Measurements from ENCODE around the gene ROBO2.

The ROBO2 gene

DNA sequence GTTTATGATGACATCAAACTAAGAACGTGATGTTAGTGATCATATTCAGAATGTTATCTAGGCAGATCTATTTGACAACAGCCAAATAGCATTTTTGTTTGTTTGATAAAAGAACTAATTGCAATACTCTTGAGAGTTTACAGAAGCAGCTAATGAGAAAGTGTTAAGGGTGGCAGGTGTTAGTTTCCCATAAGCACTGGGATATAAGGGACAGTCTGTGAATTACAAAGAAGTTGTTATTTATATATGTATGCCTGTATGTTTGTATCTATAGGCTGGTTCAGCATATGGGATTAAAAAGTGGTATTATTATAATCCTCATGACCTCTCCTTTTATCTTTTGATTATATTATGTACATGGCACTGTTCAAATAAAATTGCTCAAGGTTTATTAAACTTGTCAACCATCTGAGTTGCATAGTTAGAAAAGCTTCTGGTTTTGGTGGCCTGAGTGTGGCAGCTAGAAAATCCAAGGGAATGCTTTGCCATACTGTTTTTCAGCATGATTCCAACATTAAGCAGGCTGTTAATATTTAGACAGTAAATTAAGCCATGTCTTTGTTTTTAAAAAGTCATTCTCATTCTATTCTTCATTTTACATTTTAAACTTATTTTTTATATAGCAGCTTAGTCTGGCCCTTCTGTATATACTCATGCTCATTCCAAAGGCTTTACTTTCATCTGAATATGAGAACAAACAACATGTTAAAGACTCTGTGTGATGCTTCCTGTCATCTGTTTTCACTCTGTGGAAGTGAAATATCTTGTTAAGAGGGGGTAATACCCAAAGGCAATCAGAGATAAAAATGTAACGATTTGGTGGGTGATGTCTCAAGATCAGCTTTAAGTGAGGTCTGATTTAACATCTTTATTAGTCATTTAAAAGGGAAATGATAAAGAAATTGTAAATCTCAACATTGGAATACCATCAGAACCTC is 13.1 kb downstream of the ROBO2 start:
- ATAC-seq (no peak), DNase-seq (no peak)

DNA sequence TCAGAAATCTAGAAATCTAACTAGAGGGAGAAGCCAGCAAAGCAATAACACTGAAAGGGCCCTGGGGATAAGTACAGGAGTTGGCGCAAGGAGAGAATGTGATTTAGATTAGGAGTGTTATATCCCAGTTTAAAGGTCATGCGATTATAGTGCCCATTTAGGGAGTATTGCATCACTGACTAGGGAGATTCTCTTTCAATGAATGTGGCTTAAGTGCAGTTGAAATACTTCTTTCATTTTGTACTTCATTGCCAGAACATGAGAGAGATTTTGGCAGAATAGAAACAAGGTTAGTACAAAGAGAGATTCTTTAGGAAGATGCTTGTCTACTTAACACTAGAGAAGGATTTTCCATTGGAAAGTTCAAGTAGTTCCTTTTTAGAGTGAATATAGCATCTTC is 13.9 kb downstream of the ROBO2 start:
- ATAC-seq (no peak), DNase-seq (no peak)

DNA sequence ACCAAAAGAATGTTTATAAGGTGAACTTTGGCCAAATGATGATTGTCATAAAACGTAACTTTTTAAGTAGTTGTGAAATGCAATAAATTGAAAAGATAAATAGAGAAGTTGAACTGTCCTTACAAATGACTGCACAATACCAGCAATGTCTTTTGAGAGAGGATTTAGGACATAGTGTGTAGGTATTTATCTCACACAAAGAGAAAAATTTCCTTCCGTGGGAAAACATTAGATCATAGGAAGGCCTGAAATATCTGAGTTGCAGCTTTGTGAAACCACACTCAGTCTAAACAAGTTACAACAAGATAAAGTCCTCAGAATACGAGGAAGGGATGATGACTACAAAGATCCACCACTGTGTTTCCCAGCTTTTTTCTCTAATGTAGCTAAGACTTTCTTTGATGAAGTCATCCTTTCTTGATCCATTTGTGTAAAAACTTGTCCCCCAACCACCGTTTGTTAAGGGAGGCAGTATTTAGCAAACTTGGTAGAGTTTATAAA is 16.0 kb downstream of the ROBO2 start:
- DNase-seq (no peak), ATAC-seq (no peak)

DNA sequence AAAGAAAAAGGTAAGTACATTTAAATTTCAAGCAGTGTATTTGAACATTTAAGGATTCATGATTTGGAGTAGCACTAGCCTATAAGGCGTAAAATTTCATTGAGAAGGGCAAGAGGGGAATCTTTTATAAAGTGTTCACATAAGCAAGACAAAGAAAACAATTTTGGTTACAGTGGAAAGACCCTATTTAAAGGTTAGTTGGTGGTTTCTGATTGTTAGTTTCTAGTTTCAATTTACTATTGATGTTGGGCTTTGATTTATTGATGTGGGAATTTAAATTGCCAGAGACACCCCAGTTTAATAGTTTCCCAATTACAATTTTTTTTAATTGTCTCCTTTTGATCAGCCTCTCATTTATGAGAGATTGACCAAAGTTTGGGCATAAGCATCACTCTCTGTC is 19.5 kb downstream of the ROBO2 start:
- no peak for DNase-seq
- ATAC-seq: no peak

DNA sequence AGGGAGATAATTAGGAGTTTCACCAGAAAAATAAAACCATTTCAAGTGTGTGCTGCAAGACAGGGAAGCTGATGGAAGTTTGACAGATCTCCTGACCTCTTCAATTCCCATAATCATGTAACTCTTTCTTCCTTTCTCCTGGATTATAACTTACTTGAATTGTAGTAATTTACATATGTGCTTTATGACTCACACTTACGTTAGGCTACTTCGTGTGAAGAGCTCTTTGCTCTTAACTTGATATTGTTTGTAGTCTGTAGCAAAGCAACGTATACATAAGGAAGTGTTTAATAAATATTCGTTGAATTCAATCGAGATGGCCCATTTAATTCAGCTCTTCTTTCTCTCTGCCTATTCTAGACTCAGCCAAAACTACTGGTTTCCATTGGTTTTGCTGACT is 23.5 kb downstream of the ROBO2 start:
- DNase-seq (no peak), ATAC-seq (no peak)

DNA sequence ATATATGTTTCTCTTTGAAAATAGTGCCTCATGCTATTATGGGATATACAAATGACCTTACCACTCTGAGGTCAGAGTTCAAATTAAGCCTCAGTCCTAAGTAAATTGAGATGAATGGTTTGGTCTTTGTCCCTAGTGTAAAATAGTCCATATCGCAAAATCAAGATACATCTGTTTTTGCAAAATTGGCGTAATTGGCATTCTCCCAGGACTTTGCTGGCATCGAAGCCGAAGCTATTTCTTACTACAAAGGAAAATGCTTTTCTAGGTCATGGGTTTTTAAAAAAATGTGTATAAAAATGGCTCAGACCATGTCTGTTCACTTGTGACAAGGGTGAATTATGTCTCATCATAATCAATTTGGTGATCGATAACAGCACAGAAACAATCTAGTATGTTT is 25.9 kb downstream of the ROBO2 start:
- no peak for ATAC-seq
- DNase-seq: no peak

DNA sequence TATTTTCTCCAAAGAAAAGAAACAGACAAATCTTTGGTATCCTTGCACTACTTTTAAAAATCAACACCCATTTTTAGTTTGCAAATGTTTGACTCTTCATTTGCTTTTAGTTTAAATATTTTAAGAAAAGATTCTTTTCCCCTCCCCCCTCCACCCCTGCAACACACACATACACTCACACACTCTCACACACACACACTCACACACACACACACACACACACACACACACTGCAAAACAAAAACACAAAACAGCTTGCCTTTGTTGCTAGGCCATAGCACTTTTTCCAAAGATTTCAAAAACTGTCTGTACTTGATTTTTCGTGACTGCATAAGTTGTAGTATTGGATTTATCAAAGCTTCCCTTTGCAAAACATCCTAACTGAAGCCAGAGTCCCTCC is 26.9 kb downstream of the ROBO2 start:
- ATAC-seq: no peak
- no peak for DNase-seq

DNA sequence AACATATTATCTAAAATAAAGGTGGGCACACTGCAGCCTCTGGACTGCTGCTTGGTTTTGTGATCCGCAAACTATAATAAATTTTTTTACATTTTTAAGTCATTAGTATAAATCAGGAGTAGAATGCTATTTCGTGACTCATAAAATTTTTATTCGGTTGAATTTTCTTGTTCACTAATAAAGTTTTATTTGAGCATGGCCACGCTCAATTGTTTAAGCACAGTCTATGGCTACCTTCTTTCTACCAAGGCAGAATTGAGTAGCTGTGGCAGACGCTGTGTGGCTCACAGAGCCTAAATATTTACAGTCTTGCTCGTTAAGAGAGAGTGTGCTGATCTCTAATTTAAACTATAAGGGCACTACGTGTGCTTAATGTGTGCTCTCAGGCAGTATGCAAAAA is 28.9 kb downstream of the ROBO2 start:
- DNase-seq (no peak), ATAC-seq (no peak)

DNA sequence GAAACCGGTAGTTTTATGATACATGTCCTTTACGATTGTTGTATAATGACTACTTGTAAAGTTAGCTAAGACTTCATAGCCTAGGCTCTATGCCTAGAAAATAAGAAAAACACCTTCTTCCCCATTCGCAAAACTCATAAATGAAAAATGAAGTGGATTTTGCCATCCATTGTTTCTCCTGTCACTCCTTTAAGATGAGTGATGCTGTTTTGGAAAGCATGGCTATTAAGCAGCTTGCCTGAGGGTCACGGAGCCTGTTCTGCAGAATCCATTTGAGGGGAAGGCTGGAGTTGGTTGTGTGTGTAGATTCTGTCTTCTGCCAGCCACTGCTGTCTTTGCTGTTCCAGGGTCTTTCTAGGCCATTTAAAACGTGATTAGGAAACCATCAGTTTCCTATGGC is 31.5 kb downstream of the ROBO2 start:
- DNase-seq (no peak), ATAC-seq (no peak)

DNA sequence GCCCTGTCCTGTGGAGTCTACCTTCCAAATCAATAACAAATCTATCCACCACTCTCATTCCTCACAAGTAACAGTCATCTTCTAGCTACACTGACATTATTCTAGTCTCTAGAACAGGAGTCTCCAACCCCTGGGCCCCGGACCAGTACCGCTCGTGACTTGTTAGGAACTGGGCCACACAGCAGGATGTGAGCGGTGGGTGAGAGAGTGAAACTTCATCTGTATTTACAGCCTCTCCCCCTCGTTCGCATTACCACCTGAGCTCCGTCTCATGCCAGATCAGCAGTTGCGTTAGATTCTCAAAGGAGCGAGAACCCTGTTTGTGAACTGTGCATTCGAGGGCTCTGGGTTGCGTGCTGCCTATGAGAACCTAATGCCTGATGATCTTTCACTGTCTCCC is 31.9 kb downstream of the ROBO2 start:
- ATAC-seq: no peak
- no peak for DNase-seq

DNA sequence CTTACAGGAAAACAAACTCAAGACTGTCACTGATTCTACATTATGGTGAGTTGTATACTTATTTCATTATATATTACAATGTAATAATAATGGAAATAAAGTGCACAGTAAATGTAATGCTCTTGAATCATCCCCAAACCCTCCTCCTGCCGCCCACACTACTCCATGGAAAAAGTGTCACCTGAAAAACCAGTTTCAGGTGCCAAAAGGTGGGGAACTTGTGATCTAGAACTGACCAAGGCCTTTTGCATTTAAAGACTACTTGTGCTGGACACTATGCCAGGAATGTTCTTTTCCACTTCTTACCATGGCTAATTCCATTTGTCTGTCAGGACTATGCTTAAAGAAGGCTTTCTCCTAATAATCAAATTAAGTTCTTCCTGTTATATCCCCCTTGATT is 32.3 kb downstream of the ROBO2 start:
- ATAC-seq: no peak

DNA sequence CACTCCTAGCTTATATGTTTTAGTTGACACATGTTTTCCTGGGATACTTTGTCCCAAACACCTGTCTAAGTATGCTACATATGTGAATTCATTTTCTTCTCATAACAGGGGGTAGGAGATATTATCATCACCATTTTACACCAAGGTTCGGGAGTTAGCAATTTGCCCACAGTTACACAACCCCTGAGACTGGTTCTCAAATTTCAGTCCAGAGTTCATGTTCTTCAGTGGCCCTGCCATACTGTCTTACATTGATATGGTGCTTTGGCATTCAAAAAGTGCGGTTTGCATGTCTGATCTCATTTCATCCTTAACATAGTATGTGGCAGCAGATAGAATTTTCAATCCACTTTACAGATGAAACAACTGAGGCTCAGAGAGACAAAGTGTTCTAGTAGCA is 38.4 kb downstream of the ROBO2 start:
- no peak for ATAC-seq

More for the DNA sequence above, 32.3 kb downstream of the ROBO2 start:
- no peak for DNase-seq

DNA sequence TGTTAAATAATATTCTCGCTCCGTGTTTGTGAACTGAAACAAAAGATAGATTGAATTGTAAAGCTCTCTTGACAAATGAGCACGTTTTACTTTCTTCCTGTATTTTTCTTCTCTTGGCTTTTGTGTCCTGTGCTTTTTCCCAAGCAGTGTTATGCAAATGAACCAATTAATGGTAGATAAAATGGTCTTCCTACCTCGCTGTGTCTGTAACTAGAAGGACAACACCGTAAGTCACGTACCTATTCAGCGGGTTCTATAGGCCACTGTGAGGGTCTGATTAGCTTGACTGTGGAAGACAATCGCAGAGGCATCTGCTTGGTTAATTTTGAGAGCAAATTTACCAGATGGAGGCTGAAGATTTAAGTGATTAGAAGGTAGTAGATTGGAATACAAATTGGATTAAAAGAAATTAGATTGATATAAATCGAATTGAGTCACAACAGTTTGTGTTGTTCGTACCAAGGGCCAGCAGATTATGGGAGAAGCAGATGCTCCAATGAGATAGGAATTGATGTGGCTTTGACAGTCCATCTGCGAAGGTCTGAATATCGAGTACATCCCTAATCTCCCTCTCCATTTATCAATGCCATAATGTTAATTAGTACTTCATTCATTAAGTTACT is 40.2 kb downstream of the ROBO2 start:
- no peak for ATAC-seq
- DNase-seq: no peak

More for the DNA sequence above, 38.4 kb downstream of the ROBO2 start:
- DNase-seq: no peak

DNA sequence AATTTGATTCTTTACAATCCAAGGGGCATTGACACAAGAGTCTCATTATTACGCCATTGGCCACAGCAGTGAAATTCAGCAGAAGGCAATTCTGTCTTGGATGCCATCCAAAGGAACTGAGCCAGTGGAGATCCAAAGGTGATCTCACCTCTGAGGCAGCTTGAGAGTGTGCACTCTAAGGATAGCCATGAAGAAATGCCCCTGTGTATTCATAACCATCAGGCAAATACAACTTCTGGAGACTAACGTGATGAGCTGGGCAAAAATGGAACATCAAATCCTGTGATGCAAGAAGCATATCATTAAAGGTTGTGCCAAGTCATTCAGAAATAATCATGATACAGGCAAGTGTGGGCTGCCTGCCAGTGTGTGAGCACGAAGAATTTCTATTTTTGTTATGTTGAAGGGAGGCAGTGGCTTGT is 41.4 kb downstream of the ROBO2 start:
- DNase-seq: no peak

DNA sequence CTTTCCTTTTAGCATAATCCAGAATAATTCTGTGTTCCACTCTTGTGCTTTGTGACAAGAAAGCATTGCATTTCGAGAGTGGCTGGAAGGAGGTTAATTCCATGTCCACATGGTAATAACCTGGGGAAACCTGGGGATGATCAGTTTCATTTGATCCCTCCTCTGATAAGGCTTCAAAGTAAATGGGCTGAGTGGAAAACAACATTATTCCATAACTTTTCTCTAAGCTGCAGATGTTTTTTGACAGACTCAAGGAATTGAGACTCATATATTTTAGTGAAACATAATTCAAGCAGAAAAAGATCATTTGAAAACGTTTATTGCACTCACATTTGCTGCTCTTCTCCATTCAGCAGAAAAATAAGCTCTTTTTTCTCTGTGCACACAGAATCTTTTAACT is 44.6 kb downstream of the ROBO2 start:
- DNase-seq (no peak), ATAC-seq (no peak)

More for the DNA sequence above, 41.4 kb downstream of the ROBO2 start:
- no peak for ATAC-seq

DNA sequence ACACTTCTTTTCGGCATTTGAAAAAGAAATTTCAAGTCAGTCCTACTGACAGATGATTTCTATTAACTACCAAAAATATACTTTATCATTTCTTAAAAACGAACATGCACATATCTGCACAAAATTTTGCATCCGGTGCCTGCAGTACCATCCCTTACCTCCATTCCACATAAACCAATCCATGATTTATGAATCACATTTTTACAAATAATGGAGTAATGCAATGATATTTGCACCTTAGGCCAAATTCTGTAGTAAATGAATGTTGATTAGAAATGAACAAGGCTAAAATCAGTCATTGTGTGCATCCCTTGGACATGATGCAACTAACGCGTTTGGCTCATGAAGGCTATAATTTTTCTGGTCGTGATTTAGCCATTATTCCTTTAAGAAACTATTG is 46.5 kb downstream of the ROBO2 start:
- ATAC-seq: no peak
- DNase-seq: no peak

DNA sequence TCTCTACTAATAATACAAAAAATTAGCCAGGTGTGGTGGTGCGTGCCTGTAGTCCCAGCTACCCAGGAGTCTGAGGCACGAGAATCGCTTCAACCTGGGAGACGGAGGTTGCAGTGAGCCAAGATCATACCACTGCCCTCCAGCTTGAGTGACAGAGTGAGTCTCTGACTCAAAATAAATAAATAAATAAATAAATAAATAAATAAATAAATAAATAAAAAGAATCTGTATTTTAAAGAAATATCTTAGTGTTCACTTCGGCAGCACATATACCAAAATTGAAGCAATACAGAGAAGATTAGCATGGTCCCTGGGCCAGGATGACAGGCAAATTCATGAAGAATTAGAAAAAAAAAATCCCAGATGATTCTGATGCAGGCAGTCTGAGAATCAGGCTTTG is 51.9 kb downstream of the ROBO2 start:
- ATAC-seq: no peak
- no peak for DNase-seq

DNA sequence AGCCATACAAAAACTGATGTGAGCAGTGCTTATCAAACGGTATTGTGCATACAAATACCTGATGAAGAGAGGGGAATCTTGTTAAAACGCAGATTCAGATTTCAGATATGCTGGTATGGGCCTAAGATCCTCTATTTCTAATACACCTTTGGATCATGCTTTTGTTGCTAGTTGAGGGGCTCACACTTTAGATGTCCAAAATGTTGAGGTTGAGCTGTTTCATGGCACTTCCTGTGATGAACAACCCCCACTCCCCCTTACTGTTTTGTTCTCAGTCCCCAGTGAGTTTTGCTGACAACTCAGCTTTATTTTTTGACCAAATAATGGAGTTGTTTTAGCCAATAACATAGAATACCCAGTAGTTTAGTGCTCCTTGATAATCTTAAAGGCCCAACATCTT is 53.2 kb downstream of the ROBO2 start:
- DNase-seq (no peak), ATAC-seq (no peak)

DNA sequence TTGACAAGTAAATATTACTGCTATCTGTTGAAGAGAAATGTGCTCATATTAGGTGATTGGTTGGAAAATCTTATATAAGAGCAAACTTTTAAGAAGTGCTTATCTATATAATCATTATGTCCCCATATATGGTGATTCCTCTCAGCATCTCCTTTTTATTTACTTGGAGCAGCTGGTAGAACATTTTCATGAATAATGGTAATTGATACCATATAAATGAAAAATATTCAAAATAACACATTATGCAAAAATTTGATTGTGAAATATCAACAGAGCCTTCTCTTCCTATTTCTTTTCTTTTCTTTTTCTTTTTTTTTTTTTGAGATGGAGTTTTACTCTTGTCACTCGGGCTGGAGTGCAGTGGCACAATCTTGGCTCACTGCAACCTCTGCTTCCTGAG is 56.2 kb downstream of the ROBO2 start:
- DNase-seq (no peak), ATAC-seq (no peak)

DNA sequence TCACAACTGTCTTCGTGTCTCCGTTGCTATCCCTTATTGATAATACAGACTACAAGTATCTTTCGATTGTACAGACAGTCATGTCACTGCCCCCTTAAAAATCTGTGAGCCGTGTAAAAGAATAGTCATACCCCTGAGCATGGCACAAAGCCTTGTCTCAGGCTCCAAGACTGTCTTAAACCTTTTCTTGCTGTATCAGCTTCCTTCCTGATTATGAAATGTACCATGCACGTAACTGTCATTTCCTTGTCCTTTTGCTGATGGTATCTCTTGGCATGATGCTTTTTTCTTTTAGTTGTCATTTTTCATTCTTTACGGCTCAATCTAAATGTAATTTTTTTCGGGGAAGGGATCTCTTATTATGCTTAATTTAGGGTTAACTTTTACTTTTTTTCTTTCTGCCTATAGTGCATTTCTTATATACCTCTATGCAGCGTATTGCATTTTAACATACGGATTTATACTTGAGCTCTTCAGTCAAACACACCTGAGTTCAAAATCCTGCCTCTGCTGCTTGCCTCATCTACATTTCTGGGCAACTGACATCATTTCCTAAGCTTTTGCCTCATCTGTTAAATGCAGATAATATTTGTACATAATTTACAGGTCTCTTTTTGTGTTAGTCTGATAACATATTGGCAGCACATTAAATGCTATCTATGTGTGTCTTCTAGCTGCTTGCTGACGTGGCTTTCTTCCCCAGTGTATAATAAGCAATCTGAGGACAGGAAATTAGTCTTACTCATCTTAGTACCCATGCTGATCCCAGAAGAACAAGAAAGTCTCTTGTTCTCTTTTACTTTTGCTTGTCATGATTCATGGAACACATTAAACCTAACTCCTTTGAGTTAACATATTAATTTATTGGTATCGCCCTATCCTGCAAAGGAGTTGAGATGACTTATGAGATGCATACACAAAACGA is 57.3 kb downstream of the ROBO2 start:
- no peak for ATAC-seq
- no peak for DNase-seq

DNA sequence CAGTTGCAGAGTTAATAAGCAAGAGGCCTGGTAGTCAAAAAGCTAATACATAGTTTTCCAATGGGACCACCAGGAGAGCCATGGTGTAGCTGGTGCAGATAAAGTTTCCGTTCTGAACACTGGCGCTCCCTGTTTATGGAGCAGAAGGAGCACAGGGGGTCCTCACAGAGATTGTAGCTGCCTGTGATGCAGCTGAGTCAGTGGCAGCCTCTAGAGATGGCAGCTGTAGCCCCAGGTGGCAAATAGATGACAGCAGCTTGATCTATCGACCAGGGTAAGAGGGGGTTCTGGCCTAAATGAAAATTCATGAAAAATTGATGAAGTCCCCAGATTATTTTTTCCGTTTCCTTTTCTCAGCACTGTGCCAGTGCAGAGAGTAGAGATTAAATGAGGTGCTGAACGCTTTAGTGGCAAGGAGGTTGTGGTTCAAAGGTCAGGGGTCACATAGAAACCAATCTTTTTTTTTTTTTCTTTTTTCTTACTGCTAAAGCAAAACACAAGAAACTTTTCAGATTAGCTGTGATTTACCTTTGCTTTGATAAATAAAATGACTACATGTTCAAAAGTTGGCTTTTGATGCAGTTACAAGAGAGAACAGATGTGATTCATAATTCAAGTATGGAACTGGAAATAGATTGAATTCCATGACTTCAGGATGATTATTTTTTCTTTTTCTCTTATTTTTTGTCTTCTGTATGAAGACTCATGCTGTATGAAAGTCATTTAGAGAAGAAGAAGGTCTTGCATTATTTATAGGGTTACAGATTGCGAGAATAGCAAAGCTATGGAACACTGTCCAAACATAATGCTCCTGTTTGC is 63.3 kb downstream of the ROBO2 start:
- DNase-seq (no peak), ATAC-seq (no peak)

DNA sequence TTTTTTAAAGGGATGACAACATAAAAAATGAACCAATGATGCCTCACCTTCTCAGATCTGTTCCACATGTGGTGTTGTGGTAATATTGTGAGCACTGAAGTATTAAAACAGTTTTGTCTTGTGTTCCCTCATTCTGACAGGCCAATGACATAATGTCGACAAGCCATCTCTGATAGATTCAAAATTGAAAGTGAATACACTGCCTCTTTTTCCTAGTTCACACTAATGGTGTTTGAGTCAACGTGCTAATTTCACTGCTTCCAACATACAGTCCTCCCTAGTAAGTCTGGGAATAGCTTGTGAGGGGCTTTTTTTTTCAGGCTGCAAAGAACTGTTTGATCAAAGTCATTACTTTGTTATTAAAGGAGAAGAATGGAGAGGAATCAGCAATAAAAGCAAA is 82.8 kb downstream of the ROBO2 start:
- DNase-seq (no peak), ATAC-seq (no peak)

Data from stimulated activated naive CD8-positive, alpha-beta T cell treated with anti-CD3 and anti-CD28 coated beads, Interleukin-15, Interleukin-2, amounts not matched to agents 100 U/mL and 50 U/mL, for 24 hours (primary cell).